PFSK-1 (cell line): ENCODE data around the gene COL6A5.

Source experiments
- FOXP2 ChIP-seq: optimal IDR thresholded peaks from 2 replicates; pipeline ENCODE3; 2011; ENCODE audit warnings: borderline replicate concordance, control low read depth, inconsistent platforms; ENCODE audit not compliant: insufficient read depth; ENCODE audit errors: extremely low read length, extremely low read depth
- POLR2AphosphoS5 ChIP-seq: IDR thresholded peaks from 2 replicates; pipeline ENCODE4 v1.6.1; 2012; ENCODE audit warnings: low read depth, mild to moderate bottlenecking, control low read depth, low read length, moderate library complexity
- SIN3A ChIP-seq: IDR thresholded peaks from 2 replicates; pipeline ENCODE4 v1.6.1; 2012; ENCODE audit warnings: mild to moderate bottlenecking, low read length, moderate library complexity, borderline replicate concordance; ENCODE audit not compliant: insufficient read depth
- TAF1 ChIP-seq: IDR thresholded peaks from 2 replicates; pipeline ENCODE4 v1.6.1; 2012; ENCODE audit warnings: low read length, control low read depth, borderline replicate concordance; ENCODE audit not compliant: insufficient read depth
- TF ChIP-seq, protein P1 (sequence below), 2 experiments: IDR thresholded peaks; 2 replicates each; pipeline versions ENCODE4 v1.6.1 to v1.8.0; 2011 to 2012; ENCODE audit warnings: low read depth in 2 of 2, low read length in 2 of 2, control low read depth in 1 of 2, inconsistent platforms in 1 of 2, mild to moderate bottlenecking in 1 of 2, moderate library complexity in 1 of 2; ENCODE audit not compliant: insufficient read depth in 1 of 2

The COL6A5 gene

DNA sequence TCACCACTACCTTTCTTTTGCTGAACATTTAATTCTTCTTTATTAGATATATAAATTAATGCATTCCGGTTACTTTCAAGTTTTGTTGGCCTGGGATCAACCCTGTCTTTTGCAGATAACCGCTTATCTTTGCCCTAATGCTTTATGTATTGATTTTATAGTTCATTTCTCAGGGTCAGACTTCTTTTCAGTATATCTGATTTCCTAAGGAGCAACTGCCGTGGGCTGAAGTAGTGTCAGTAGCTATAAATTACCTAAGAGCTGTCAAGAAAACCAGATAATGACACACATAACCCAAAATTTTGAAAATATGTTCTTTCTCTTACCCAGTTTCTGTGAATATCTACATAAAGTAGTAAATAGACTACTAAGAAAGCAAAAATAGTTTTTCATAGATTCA, 38.0 kb downstream of the COL6A5 start:
- TF ChIP-seq, protein P1, sequence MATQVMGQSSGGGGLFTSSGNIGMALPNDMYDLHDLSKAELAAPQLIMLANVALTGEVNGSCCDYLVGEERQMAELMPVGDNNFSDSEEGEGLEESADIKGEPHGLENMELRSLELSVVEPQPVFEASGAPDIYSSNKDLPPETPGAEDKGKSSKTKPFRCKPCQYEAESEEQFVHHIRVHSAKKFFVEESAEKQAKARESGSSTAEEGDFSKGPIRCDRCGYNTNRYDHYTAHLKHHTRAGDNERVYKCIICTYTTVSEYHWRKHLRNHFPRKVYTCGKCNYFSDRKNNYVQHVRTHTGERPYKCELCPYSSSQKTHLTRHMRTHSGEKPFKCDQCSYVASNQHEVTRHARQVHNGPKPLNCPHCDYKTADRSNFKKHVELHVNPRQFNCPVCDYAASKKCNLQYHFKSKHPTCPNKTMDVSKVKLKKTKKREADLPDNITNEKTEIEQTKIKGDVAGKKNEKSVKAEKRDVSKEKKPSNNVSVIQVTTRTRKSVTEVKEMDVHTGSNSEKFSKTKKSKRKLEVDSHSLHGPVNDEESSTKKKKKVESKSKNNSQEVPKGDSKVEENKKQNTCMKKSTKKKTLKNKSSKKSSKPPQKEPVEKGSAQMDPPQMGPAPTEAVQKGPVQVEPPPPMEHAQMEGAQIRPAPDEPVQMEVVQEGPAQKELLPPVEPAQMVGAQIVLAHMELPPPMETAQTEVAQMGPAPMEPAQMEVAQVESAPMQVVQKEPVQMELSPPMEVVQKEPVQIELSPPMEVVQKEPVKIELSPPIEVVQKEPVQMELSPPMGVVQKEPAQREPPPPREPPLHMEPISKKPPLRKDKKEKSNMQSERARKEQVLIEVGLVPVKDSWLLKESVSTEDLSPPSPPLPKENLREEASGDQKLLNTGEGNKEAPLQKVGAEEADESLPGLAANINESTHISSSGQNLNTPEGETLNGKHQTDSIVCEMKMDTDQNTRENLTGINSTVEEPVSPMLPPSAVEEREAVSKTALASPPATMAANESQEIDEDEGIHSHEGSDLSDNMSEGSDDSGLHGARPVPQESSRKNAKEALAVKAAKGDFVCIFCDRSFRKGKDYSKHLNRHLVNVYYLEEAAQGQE (IDR thresholded peaks at IDR 0.05; ENCODE audit: insufficient read depth in 1 of 2, low read depth in 2 of 2, low read length in 2 of 2) = no peak
- TF ChIP-seq POLR2AphosphoS5 (no peak), FOXP2 (no peak), TAF1 (no peak), SIN3A (no peak)

- TF ChIP-seq SIN3A = no peak
- no peak for TF ChIP-seq POLR2AphosphoS5
- TF ChIP-seq, protein P1 (IDR thresholded peaks at IDR 0.05; ENCODE audit: insufficient read depth in 1 of 2, low read depth in 2 of 2, low read length in 2 of 2) = no peak
- TF ChIP-seq FOXP2 = no peak
- no peak for TF ChIP-seq TAF1
Measured at GRCh38 chr3:130384476-130385025, 39.1 kb downstream of the COL6A5 start.

GRCh38 chr3:130386604-130387263, 41.3 kb downstream of the COL6A5 start:
- TF ChIP-seq, protein P1 (IDR thresholded peaks at IDR 0.05; ENCODE audit: insufficient read depth in 1 of 2, low read depth in 2 of 2, low read length in 2 of 2) = no peak
- TF ChIP-seq SIN3A (no peak), TAF1 (no peak), POLR2AphosphoS5 (no peak), FOXP2 (no peak)

GRCh38 chr3:130389743-130390478, 44.4 kb downstream of the COL6A5 start:
- no peak for TF ChIP-seq TAF1
- TF ChIP-seq FOXP2 = no peak
- no peak for TF ChIP-seq POLR2AphosphoS5

DNA sequence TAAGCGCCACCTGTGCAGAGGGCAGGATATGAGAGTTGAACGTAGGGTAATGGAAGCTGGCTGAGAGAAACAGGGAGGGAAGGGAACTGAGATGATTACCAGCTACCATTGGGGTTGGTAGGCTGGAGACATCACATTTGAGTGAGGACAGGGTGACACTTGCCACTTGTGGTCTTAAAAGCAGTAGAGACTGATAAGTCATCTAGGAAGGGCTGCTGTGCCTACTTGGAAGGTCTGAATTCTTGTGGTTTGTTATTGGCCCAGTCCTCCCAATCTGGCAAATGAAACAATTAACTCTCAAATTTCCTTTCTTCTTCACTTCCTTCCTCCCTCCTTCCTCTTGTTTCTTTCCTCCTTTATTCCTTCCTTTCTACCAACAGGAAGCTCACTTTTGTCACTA, 46.8 kb downstream of the COL6A5 start:
- TF ChIP-seq TAF1 = no peak
- no peak for TF ChIP-seq FOXP2
- TF ChIP-seq SIN3A = no peak
- no peak for TF ChIP-seq POLR2AphosphoS5
- TF ChIP-seq, protein P1 (IDR thresholded peaks at IDR 0.05; ENCODE audit: insufficient read depth in 1 of 2, low read depth in 2 of 2, low read length in 2 of 2) = no peak
